KMS-11 (cell line): Measurements from ENCODE around the gene CPT2.
"Not testable (repeated sequence)": the region's sequence is repeated elsewhere in the genome, so short reads cannot be mapped to it uniquely, and the experiment has no call there.

ENCODE experiments used
- H2AFZ ChIP-seq: fragments of 200-600 bp; sonication (generic); 2 replicates; pipeline ENCODE4 v1.6.1; 2016; ENCODE audit warnings: antibody characterized with exemption, mixed run types, low read depth
- H3K27ac ChIP-seq: fragments of 200-600 bp; sonication (generic); 2 replicates; pipeline ENCODE4 v1.6.1; 2016; ENCODE audit warnings: mild to moderate bottlenecking, mixed run types
- H3K27me3 ChIP-seq: fragments of 200-600 bp; sonication (generic); 2 replicates; pipeline ENCODE4 v1.6.1; 2017; ENCODE audit warnings: mild to moderate bottlenecking, low read depth, mixed run types, moderate library complexity; ENCODE audit not compliant: insufficient read depth
- H3K36me3 ChIP-seq: fragments of 200-600 bp; sonication (generic); 2 replicates; pipeline ENCODE4 v1.6.1; 2017; ENCODE audit warnings: mild to moderate bottlenecking, mixed run types; ENCODE audit not compliant: insufficient read depth
- H3K4me1 ChIP-seq: fragments of 200-600 bp; sonication (generic); 2 replicates; pipeline ENCODE4 v1.6.1; 2016; ENCODE audit warnings: mild to moderate bottlenecking, low read depth, mixed run types; ENCODE audit not compliant: poor library complexity, severe bottlenecking
- H3K4me2 ChIP-seq: fragments of 200-600 bp; sonication (generic); 2 replicates; pipeline ENCODE4 v1.7.0; 2016; ENCODE audit warnings: mild to moderate bottlenecking, mixed run types
- H3K4me3 ChIP-seq: fragments of 200-600 bp; sonication (generic); IDR thresholded peaks from 2 replicates; pipeline ENCODE4 v1.6.1; 2017; ENCODE audit warnings: low read depth, low read length, mixed read lengths; ENCODE audit not compliant: insufficient read depth
- H3K79me2 ChIP-seq: fragments of 200-600 bp; sonication (generic); 2 replicates; pipeline ENCODE4 v1.6.1; 2016; ENCODE audit warnings: low read depth, mixed run types; ENCODE audit not compliant: insufficient read depth
- H3K9ac ChIP-seq: fragments of 200-600 bp; sonication (generic); 2 replicates; pipeline ENCODE4 v1.6.1; 2016; ENCODE audit warnings: mild to moderate bottlenecking, mixed run types
- H4K20me1 ChIP-seq: fragments of 200-600 bp; sonication (generic); 2 replicates; pipeline ENCODE4 v1.6.1; 2016; ENCODE audit warnings: mild to moderate bottlenecking, mixed run types; ENCODE audit not compliant: insufficient read depth
- CTCF ChIP-seq: fragments of 200-600 bp; sonication (generic); conservative IDR thresholded peaks from 2 replicates; pipeline ENCODE4 v1.6.1; 2017; ENCODE audit warnings: low read depth, mild to moderate bottlenecking, antibody characterized with exemption, low read length, moderate library complexity, mixed read lengths

The CPT2 gene

GRCh38 chr1:53198241-53198651 is 1.6 kb downstream of the CPT2 start:
- no peaks in the 10 kb centered on the region for H4K20me1 ChIP-seq
- no peak overlapping the region for H3K4me3 ChIP-seq
- no peaks in the 10 kb centered on the region for H3K27me3 ChIP-seq
- peaks cover 14% of the 10 kb centered on the region for H3K4me1 ChIP-seq
- H2AFZ ChIP-seq = no peak overlapping the region
- H3K4me2 ChIP-seq = peak overlapping the region; percentile 92; the same call in 1 of the 2 replicates
- H3K27ac ChIP-seq = no peak overlapping the region
- no peak overlapping the region for H3K9ac ChIP-seq
- H3K79me2 ChIP-seq = peaks cover 14% of the 10 kb centered on the region; the same call in 1 of the 2 replicates
- H3K36me3 ChIP-seq = no peaks in the 10 kb centered on the region
- TF ChIP-seq CTCF = no peak

GRCh38 chr1:53203466-53203865 is 6.8 kb downstream of the CPT2 start:
- Histone ChIP-seq H3K27ac (no peak overlapping the region), H3K27me3 (no peaks in the 10 kb centered on the region), H3K9ac (no peak overlapping the region), H3K4me3 (no peak overlapping the region), H2AFZ (no peak overlapping the region), H4K20me1 (no peaks in the 10 kb centered on the region), H3K4me1 (no peaks in the 10 kb centered on the region), H3K4me2 (no peak overlapping the region), H3K36me3 (no peaks in the 10 kb centered on the region; the same call in 1 of the 2 replicates), H3K79me2 (no peaks in the 10 kb centered on the region; the same call in 1 of the 2 replicates)
- TF ChIP-seq CTCF = no peak

GRCh38 chr1:53205496-53205895 is 8.9 kb downstream of the CPT2 start:
- H4K20me1 ChIP-seq, H3K4me1 ChIP-seq, H3K79me2 ChIP-seq, H3K4me3 ChIP-seq, H3K9ac ChIP-seq, H3K36me3 ChIP-seq, H3K27me3 ChIP-seq, H2AFZ ChIP-seq, H3K4me2 ChIP-seq, H3K27ac ChIP-seq: not testable (repeated sequence)

- H3K4me1 ChIP-seq, H3K27me3 ChIP-seq, H4K20me1 ChIP-seq, H3K4me3 ChIP-seq, H3K36me3 ChIP-seq, H3K4me2 ChIP-seq, H3K79me2 ChIP-seq, H2AFZ ChIP-seq, H3K27ac ChIP-seq, H3K9ac ChIP-seq: not testable (repeated sequence)
Measured at GRCh38 chr1:53206083-53206685, 9.6 kb downstream of the CPT2 start.

- no peaks in the 10 kb centered on the region for H3K27me3 ChIP-seq
Measured at GRCh38 chr1:53206735-53207379, 10.2 kb downstream of the CPT2 start.

More at GRCh38 chr1:53206735-53207379, 10.2 kb downstream of the CPT2 start:
- Histone ChIP-seq H3K4me1 (no peaks in the 10 kb centered on the region), H3K79me2 (no peaks in the 10 kb centered on the region), H4K20me1 (no peaks in the 10 kb centered on the region), H3K9ac (no peak overlapping the region), H3K4me2 (no peak overlapping the region), H2AFZ (no peak overlapping the region), H3K27ac (no peak overlapping the region), H3K4me3 (no peak overlapping the region), H3K36me3 (no peaks in the 10 kb centered on the region; the same call in 1 of the 2 replicates)
- TF ChIP-seq CTCF = no peak
